Right forelimb (tissue), 1 donor: ENCODE measurements around the gene CNKSR1.
"Not testable (repeated sequence)": the region's sequence is repeated elsewhere in the genome, so short reads cannot be mapped to it uniquely, and the experiment has no call there.

ENCODE experiments used
- DNase-seq: peaks from one replicate; pipeline ENCODE4 v3.0.0-alpha.2; 2018

CNKSR1 gene

DNA sequence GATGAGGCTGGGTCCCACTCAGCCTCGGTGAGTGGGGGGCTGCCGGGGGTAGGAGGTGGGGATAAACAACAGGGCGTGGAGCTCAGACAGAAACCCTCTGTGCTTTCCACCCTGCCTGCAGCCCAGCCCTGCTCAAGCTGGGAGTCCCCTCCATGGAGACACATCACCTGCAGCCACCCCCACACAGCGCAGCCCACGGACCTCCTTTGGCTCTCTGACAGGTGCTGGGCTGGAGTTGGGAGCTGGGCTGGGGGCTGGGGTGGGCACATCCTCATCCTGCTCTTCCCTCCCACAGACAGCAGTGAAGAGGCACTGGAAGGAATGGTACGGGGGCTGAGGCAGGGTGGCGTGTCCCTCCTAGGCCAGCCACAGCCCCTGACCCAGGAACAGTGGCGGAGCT, 11.2 kb downstream of the CNKSR1 start:
- no peak for DNase-seq

GRCh38 chr1:26189331-26189730, 12.0 kb downstream of the CNKSR1 start:
- DNase-seq = no peak

- DNase-seq = no peak
These were observed 12.5 kb downstream of the CNKSR1 start for GRCh38 chr1:26189751-26190275.

DNA sequence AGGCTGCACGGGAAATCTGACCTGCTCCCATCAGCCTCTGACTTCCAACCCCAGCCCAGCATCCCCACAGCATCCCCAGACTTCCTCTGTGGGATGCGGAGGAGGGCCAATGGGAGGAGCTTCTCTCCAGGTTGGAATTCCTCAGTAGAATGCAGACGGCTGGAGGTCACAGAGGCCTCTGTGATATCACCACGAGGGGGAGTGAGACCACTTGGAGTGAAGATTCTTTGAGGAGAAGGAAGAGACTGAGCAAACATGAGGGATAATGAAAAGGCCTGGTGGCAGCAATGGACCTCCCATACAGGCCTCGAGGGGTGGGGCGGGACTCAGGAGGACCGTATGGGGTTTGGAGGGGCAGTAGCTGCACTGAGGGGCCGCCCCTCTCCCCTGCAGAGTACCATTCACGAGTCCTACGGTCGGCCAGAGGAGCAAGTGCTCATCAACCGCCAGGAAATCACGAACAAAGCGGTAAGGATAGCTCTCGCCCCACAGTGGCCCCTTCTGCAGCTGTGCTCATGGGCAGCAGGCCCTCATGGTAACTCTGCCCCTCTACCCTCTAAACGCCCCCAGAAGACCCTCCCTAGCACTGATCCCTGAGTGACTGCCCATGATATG, 13.2 kb downstream of the CNKSR1 start, which contains the start of gene CATSPER4:
Gene CATSPER4, plus strand, starts transcription at position 230 of the 615 bp plus-strand sequence. Its CDS starts 26 bp downstream, at position 256.
- DNase-seq = no peak

- DNase-seq = no peak
These were observed 14.4 kb downstream of the CNKSR1 start for GRCh38 chr1:26191739-26192138.

- DNase-seq = no peak
These were observed 18.5 kb downstream of the CNKSR1 start for GRCh38 chr1:26195805-26196204.

GRCh38 chr1:26197301-26197700, 20.0 kb downstream of the CNKSR1 start:
- DNase-seq = no peak

DNA sequence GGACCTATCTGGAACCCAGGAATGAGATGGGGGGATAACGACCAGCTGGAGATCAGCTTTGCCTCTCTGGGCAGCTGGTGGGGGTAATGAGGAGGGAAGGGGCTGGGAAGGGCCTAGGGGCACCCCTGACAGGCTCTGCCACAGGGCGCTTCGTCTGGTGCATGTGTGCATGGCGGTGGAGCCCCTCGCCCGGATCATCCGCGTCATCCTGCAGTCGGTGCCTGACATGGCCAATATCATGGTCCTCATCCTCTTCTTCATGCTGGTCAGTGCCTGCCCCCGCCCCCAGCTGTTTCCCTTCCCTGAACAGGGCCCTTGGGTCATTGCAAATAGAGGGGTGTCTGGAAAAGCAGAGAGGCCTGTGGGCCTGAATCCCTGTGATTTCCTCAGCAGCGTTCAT, 20.5 kb downstream of the CNKSR1 start:
- no peak for DNase-seq

DNA sequence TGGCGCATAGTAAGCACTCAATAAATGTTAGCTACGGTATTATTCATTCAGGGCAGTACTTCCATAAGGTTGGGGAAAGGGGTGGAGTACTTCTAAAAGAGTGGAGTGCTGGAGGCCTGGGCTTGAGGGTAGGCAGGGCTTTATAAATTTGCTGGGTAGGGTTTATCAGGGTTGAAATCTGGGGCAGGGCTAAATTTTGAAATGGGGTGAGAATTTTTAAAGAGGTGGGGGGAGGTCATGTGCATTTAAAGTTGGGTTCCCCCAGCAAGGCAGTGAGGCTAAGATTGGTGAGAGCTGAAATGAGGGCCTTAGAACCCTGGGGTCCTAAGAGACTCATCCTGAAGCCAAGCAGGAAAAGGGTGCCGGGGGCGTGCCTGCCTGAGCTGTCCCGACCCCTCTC, 23.1 kb downstream of the CNKSR1 start:
- no peak for DNase-seq

DNA sequence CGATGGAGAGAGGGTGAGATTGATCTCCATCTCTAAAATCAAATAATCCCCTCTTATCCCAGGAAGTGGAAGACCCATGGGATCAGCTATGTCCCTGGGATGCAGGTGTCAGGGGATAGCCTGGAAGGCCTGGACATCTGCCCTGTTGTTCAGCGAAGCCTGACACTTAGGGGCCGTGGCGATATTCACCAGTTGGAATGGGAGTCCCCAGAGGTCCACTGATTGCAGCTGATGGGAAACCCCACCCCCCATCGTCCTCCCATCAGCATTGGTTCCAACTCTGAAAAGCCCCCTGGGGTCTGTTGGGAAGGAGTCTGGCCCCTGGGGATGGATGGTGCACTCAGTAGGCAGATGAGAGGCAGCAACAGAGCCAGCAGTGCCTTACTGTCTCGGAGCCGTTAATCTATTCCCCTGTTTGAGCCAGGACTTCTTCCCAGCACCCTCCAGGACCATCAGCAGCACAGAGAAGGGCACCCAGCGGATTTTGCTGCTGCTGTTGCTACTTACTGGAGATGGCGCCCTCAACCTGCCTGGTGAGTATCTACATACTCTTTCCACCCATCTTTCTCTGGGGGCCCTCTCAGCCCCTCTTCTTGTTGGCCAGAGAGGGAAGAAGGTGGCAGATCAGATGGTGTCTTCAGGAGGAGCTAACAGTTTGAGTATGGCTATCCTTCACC, 26.5 kb downstream of the CNKSR1 start:
- DNase-seq = no peak

DNA sequence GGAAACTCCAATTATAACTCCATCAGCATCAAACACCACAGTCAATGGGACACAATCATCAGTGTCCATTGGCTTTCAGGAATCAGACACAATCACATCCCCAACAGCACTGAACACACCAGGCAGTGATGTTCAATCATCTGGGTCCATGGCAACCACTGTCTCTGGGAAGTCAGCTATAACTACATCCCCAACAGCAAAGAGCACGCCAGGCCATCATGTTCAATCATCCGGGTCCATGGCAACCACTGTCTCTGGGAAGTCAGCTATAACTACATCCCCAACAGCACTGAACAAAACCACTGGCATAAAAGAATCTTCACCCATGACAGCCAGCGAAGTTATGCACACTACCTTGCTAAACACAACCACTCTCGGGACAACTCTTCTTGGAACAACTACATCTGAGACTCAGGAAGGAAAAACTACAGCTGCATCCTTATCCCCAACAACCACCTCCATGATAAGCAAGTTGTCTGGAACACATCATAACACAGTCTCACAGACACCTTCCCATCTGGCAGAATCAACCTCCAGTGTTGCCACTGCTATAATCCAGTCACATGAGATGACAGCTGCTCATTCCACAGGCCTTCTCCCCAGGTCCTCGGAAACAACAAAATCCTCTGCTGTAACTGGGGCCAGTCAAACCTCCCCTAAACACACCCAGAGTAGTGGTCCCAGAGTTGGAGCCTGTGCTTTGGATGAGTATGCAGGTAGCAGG, 33.0 kb downstream of the CNKSR1 start:
- DNase-seq = no peak

- no peak for DNase-seq
These were observed 35.4 kb downstream of the CNKSR1 start for GRCh38 chr1:26212726-26213125.

- no peak for DNase-seq
These were observed 36.1 kb downstream of the CNKSR1 start for GRCh38 chr1:26213335-26213905.

GRCh38 chr1:26215246-26215645, 38.0 kb downstream of the CNKSR1 start:
- no peak for DNase-seq

GRCh38 chr1:26218906-26219494, 41.7 kb downstream of the CNKSR1 start:
- no peak for DNase-seq

- DNase-seq = no peak
These were observed 43.1 kb downstream of the CNKSR1 start for GRCh38 chr1:26220199-26220912.

DNA sequence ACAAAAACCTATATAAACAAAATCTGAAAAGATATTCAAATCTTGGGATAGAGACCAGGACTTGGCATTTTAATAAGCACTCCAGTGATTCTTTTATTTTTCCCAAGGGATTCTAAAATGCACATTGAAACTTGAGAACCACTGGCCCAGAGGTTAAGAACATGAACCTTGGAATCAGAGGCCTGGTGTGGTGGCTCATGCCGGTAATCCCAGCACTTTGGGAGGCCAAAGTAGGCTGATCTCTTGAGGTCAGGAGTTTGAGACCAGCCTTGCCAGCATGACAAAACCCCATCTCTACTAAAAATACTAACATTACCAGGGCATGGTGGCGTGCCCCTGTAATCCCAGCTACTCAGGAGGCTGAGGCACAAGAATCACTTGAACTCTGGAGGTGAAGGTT, 43.8 kb downstream of the CNKSR1 start:
- no peak for DNase-seq

DNA sequence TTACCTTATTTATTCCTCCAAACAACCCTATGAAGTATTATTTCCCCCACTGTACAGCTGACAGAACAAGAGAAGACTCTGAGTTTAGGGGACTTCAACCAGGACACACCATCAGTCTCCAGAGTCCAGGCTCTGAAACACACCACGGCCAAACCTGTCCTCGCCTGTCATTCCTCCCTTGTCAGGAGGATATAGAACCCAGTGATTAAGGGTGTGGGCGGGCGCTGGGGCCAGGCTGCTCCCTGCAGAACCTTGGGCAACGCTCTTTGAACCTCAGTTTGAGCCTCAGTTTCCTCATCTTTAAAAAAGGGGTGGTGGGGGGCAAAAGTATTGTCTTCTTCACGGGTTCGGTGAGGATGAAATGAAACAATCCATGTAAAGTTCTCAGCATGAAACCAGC, 47.3 kb downstream of the CNKSR1 start:
- no peak for DNase-seq

DNA sequence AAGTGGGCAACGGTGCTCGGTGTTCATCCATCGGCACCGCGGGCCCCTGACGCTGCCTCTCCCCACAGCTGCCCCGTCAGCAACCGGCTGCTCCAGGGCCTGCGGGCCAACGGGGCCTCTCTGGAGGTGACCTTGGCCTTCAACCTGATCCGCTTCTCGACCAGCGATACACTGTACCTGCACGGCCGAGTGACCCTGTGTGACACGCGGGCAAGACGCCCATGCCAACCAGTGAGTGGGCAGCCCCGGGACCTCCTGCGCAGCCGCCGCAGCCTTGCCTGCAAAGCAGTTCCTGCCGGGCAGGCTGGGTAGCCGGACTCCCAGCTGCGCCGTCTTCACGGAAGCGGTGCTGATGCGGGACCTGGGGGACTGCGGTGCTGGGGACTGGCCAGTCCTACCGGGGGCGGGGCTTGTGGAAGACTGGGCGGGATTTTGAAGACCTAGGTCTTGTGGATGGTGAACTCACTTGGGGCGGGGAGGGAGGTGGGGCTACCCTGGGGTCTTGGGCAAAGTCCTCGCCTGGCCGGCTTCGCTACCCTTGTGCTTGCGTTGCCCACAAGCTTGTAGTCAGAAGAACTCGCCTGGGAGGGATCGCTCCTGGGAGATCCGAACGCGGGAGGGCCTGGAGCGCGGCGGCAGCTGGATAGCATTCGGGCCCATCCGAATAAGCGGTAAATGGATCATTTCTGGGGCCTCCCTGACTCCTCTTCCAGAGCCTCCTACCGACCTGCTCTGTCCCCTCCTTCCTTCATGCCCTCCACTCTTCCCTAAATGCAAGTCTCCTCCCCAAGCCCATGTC, 47.9 kb downstream of the CNKSR1 start:
- DNase-seq = peak; percentile 67

DNA sequence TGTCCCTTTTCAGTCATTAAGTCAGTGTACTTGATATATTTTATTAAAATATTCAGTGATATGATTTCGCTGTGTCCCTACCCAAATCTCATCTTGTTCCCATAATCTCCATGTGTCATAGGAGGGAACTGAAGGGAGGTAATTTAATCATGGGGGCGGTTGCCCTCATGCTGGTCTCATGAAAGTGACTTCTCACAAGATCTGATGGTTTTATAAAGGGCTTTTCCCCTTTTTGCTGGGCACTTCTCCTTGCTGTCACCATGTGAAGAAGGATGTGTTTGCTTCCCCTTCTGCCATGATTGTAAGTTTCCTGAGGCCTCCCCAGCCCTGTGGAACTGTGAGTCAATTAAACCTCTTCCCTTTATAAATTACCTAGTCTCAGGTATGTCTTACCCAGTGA, 53.4 kb downstream of the CNKSR1 start:
- not testable (repeated sequence) for DNase-seq

DNA sequence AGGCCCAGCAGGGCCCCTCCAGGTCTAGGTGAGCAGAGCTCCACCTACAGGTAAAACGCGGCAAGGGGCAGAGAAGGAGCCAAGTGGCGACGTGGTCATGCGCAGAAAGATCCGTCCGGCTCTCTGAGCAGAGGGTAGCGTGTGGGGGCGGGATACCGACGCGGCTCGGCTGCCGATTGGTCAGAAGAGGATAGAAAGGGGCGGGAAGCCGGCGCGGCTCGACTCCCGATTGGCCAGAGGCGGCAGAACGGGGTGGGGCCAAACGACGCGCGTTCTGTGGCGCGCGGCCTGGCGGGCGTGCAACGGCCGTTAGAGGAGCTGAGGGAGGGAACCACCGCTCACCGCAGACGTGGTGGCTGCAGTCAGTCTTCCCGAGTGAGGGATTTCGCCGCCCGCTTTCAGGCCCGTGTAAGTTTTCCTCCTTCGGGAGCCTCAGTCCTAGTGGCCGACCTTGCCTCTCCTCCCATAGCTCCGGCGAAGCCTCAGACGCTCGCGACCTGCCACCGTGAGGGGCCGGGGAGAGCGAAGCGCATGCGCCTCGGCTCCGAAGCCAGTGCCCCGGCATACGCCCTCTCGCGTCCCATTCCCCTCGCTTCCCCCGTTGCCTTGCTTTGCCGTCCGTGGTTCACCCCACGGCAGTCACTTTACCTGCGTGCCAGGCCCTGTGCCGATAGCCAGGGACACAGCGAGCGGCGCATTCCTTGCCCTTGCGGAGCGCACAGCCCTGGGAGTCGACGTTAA, 56.8 kb downstream of the CNKSR1 start, which contains the start of gene CEP85:
Gene CEP85, plus strand, starts transcription at position 298 of the 741 bp plus-strand sequence. CDS start 5,584 bp downstream, outside the sequence.
- peak; percentile 99 for DNase-seq
